HT1080 (cell line): ENCODE measurements around the gene UNC13D. TPM values are rescaled to one million over a fixed set of nuclear protein-coding genes. Genes with fewer than 3 reads are reported as not detected.
A peak's percentile ranks its signal among the peaks of the same experiment; 100 is the strongest.
"Not testable (repeated sequence)": the region's sequence is repeated elsewhere in the genome, so short reads cannot be mapped to it uniquely, and the experiment has no call there.

ENCODE experiments used
- DNase-seq: peaks from one replicate; pipeline ENCODE4 v3.0.0-alpha.2; 2015; ENCODE audit warnings: low read depth
- total RNA-seq: library from RNA; depleted of rRNA; stranded (reverse); fragments of >200 nt; shearing (Covaris generic); gene quantifications from 2 replicates; pipeline ENCODE4 v1.2.3, GENCODE V29; 2014

The UNC13D gene
- total RNA-seq, 1 experiment from 2014 or later: 2.7 TPM

DNA sequence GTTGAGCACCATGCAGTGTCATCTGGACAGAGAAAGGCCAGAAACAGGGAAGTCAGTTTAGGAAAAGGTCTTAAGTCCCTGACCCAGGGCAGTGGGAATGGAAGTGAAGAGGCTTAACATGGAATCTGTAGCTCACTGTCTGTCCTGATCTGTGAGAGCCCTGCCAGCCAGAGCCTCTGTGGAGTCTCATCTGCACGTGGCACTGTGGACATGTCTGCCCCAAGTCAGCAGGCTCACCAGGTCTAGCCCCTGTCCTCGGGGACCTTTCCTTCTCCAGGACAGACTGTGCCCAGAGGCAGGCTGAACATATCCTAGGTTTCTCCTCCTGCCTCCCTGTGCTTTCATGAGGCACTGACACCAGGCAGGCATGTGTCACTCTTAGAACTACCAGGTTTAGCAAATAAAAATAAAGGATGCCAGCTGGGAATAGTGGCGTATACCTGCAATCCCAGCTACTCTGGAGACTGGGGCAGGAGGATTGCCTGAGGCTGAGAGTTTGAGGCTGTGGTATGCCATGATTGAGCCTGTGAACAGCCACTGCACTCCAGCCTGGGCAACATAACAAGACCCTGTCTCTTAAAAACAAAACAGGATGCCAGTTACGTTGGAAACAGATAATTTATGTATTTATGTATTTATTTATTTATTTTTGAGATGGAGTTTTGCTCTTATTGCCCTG, 37.2 kb downstream of the UNC13D start:
- DNase-seq: no peak

DNA sequence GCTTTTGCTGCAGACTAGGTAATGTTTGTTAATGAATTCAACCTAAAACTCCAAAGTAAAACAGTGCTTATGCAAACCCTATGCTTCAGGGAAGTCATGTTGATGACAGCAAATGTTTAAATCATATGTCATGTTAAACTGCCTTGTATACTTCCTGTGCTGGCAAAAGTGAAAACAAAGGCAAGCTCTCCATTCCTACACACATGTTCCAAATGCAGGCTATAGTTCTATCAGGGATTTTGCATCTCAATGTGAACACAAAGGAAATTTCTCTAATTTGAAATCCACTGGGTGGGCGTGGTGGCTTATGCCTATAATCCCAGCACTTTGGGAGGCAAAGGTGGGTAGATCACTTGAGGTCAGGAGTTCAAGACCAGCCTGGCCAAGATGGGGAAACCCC, 40.3 kb downstream of the UNC13D start:
- no peak for DNase-seq

DNA sequence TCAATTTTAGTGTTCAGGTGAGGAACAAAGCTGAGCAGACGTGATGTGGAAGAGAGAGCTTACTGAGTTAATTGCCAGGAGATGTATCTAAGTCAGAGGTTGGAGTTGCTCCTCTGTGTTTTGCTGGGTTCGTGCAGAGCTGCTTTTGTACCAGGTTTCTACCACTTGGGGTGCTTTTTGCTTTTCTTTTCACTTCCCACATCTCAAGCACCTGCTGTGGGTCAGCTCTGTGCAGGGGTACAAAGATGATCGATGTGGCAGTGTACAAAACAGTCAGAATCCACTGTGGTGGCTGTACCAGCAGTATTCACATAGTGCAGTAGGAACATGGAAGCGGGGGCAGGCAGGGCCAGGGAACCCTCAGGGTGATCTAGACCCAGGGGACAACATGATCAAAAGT, 44.8 kb downstream of the UNC13D start:
- DNase-seq: no peak

DNA sequence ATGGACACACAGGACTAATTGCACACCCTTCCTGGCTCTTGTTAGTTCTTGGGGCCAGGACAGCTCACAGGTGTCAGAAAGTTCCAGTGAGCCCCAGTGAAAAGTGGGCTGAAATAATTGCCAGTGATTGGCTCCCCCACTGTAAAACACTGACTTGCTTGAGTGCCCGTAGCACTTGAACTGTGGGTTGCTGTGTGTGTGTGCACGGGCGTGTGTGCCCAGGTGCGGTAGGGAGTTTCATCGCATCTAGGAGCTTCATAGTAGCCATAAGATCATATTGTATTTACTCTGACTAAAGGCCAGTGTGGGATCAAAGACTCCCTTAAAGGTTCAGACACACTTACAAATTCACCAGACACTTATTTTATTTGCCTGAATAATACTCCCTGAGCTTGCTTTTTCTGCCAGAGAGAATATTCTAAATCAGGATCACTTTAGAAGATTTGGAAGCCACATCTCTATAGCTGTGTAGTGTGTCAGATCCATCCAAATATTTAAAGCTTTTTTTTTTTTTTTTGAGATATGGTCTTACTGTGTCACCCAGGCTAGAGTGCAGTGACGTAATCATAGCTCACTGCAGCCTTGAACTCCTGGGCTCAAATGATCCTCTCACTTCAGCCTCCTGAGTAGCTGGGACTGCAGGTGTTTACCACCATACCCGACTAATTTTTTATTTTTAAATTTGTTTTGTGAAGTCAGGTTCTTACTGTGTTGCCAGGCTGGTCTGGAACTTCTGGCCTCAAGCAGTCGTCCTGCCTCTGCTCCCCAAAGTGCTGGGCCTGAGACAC, 48.2 kb downstream of the UNC13D start:
- DNase-seq: no peak

DNA sequence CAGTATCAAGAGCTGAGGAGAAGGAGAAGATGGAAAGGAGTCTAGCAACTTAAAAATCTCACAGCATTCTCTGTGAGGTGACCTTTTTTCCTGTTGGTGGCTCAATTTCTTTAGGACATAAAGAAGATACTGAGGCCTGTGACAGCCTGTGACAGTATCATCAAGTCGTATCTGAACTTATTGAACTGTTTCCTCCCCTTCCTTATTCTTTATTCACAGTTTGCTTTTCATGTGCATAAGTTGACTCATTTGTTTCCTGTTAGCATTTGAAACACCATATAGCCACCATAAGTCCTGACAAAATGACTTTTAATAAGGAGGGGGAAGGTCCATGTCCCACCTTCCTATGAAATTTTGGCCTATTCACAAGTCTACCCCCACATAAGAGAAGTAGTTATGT, 50.7 kb downstream of the UNC13D start:
- DNase-seq: no peak

DNA sequence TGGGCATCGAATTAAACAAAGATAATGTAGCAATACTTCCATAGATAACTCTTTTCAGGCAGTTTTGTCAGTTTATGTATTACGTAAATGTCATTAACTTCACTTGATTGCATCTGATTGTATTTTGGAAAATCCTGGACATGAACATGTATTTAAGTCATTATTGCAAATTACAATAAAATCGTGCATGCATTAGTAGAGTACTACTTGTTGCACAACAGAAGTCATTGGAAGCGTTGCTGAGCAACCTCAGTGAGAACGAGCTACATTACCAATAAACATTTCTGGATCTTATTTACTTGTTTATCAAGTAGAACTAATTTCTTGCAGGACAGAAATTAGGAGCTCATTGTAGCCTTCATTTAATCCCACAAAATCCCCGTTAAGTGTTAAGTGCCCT, 53.0 kb downstream of the UNC13D start:
- no peak for DNase-seq

DNA sequence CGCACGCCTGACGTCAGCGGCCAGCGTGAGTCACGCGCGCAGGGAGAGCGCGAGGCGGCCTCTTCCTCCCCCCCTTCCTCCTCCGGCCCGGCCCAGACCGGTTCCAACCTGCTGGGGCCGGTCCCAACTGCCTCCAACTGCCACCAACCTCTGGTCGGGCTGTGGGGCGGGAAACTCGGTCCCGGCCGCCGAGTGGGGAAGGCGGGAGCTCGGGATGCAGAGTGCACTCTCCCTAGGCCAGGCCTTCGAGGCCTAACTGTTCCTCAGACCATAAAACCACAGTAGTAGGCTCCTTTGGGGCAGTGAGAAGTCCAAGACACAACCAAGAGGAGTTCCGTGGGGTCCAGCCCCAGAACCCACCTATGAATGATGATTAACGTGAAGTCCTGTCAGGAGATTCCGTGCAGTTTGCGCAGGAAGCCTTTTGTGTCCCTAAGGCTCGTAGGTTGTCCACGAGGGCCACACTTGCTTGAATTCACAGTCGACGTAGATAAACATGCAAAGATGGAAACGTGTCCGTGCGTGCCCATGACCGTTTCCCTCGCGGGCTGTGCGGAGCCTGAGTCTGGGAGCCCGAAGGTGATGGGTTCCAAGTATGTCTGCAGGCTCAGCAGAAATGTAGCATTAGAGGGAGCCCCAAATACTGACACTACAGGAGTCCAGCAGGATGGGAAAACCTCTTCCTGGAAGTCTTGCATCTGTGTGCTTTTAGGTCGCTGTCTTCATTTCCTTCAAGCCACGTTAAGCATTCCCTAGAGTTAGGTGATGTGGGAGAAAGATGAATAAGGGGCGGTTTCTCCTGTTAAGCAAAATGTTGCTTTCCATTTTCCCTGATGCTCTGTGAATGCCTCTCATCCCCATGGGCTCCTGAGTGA, 59.0 kb downstream of the UNC13D start:
- peak; percentile 94 for DNase-seq

DNA sequence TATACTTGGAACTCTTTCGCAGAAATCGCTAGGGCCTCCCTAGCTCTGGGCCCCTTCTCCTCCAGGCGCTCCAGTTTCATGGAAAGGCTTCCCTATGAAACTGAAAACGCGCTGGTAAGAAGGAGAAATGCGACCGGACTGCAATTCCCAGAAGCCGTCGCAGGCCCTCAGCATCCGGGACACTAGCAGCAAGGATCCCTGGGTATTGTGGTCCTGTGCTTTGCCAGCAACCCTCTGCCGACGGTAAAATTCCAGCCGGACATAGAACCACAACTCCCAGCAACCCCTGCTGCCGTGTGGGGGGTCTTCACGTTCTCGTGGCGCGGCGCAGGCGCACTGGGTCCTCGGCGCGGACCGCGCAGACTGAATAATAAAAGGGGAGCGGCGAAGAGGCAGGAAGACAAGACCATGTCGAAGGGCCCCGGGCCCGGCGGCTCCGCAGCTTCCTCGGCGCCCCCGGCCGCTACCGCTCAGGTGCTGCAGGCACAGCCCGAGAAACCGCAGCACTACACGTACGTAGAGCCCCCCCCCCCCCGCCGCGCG, 59.7 kb downstream of the UNC13D start, which contains the start of gene UNK:
Gene UNK, plus strand, starts transcription at position 334 of the 543 bp plus-strand sequence. Its CDS starts 75 bp downstream, at position 409.
- peak; percentile 98 for DNase-seq

DNA sequence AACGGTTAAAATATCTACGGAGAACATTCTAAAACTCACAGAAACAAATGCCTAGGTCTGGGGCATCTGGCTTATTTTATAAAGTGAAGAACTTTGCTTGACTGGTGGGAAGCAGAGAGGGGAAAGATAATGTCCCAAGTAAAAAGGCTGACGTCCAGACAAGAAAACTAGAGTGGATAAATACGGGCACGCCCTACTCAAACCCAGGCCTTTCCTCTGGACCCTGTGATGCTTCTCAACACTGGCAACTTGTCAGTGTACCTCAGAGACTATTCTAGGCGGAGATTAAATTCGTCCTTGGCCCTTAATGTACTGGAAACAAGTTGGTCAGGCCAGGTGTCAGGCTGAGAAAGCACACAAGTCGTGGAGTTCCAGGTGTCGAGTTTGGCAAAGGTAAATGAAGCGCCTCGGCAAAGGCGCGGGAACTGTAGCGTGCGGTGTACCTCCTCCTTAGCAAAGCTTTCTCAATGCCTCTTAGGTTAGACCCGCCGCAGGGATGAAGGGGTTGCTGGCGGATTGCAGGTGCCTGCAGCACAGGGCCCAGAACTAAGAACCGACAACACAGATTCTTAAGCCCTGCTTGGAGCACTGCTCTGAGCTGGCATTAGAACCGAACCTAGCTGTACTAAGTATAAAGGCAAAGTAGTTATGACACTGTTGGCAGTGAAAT, 60.3 kb downstream of the UNC13D start:
- DNase-seq: no peak

DNA sequence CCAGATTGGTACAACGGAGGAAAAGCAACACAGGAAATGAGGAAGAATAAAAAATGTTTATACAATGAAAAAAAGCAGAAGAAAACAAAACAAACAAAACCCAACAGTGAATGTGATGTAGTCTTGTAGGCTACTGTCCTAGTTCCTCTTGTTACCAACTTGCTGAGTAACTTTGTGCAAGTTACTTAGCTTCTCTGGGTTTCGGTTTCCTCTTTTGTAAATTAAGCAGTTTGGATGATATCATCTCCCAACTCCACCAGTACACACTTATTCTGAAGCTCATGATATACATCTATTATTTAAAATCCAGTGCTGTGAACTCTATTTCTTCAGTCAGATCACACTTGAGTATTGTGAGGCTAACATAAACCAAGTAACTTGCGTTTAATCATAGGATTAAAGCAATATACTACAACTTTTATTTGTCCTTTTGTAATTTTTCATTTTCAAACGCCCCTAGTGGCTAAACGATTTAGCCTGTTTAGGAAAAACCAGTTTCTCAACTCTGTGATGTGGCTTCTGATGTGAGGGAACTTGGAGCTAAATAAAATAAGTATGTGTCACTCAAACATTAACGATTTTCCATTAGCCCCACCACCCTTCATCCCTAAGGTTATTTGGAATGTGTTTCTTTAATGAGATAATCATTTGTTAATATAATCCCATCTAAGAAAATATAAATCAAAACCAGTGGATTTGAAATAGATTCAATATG, 61.0 kb downstream of the UNC13D start:
- peak; percentile 59 for DNase-seq

DNA sequence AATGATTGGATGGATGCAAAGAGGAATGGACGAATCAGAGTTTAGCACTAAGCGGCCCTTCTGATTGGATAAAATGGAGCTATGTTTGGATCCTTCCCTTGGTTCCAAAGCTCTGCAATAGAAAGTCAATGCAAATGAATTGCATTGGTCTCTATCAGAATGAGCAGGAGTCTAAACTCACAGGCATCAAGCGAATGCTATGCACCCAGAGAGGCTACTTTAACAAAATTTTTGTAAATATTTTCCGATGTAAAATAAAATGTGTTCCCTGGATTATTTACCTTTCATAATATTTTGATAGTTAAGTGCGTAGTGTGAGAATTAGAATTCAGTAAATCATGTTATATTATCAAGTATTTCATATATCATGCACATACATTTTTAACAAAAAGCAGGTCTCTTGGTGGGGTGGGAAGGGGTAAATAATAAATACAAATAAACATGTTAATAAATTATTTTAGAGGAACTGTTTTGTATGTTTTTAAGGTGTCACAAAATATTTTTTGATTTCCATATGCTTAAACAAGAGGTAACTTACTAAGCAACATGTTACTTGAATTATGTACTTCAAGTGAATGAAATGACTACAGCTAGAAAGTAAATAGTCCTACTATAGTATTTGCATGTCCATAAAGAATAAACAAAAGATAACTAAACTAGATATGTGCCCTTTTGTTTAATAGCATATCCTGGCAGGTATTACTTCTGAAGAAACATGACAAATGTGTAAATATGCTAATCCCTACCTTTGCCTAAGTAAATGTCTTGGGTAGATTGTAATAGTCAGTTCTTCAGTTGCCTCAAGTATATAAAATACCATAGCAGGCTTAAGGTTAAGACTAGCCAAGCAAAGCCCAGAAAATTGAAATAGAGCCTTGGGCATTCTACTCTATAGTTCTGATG, 64.0 kb downstream of the UNC13D start:
- no peak for DNase-seq

DNA sequence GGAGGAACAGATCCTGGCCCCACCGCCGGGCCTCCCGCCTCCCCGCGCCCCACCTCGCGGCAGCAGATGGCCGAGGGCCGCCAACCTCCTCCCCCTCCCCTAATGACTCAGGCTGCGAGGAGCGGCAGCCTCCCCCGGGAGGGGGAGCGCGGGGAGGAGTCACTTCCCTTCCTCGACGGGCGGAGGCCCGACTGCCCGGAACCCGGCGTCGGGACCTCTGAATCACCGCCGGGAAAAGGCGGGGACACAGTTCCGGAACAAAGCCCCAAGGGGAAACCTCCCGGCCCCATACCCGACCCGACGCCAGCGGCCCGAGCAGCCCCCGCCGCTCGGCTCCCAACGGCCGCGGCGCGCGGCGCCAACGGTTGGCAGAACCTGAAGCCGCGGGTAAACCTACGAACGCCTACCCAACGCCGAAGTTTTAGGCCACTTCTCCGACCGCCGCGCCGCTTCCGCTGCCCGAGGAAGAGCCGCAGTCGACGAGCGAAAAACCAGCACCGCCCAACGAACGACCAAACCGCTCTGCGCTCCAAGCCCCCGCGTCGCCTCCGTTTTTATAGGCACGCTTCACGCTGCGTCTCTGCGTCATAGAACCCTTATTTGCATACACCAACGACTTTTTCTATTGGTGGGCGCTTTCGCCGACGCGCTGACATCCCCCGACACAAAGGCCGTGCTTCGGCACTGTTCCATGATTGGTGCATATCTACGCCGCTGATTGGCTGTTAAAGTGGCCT, 64.8 kb downstream of the UNC13D start:
- peak; percentile 100 for DNase-seq

DNA sequence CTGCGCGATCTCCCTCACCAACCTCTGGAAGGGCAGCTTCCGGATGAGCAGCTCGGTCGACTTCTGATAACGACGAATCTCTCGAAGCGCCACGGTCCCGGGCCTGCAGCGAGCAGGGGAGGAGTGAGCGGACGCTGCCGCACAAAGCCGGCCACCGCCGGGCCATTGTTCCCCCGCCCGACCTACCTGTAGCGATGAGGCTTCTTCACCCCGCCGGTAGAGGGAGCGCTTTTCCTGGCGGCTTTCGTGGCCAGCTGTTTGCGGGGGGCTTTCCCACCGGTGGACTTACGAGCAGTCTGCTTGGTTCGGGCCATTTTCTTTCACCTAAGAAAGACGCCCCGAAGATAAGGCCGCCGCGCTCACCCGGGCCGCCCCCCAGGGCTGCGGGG, 65.3 kb downstream of the UNC13D start:
- DNase-seq: no peak

DNA sequence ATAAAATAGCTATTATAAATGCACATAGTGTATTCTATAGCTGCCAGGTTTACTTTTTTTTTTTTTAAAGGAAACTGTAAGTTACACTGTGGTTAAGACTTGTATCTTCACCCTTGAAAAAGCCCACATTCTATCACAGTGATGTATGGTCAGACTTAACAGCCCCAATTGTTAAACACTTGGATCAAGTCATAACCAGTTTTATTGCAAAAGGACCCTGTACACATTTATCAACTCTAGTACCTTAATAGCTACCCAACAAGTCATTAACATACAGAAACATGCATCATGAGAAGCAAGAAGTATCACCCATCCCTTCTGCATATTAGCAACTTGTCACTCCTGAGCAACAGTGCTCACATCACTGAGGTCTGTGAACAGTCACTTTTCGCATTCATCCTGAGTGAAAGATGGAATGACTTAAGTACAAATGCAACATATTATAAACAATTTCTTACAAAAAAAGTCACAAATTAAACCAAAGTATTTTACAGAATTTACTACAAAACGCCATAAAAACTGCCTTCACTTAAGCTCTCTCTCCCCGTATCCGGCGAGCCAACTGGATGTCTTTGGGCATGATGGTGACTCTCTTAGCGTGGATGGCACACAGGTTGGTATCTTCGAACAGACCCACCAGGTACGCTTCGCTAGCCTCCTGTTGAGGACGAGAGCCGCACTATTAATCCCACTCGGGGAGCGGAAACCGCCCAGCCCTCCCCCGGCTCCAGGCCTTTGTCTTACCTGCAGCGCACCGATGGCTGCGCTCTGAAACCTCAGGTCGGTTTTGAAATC, 65.9 kb downstream of the UNC13D start:
- not testable (repeated sequence) for DNase-seq

DNA sequence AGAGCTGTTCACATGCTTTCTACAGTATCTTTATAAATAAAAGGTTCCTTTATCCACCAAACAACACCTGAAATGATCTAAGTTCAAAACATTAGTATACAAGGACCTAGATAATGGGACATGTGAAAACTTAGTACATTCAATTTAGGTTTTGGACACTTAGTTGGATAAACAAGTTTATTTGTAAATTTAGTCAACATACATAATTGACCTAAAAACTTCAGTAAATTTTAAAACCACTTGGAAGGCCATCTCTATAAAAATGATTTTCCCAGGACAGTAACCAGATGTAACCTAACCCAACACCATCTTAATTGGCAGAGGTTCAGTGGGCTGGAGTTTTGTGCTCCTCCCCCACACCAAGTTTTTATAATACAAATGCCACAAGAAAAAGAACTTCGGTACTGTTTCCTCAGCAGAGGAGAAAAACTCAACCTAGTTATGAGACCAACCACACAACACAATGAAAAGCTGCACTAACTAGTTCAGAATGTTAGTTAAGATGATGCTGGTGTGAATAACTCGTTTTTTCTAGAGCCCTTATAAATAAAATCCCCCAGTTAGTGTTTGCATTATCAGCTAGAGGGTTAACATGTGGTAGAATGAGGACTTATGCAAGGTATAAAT, 66.8 kb downstream of the UNC13D start:
- DNase-seq: no peak
